HG03575 (cell line): ENCODE measurements around the gene GABRP.
A peak's percentile ranks its signal among the peaks of the same experiment; 100 is the strongest.
"Not testable (repeated sequence)": the region's sequence is repeated elsewhere in the genome, so short reads cannot be mapped to it uniquely, and the experiment has no call there.

Experiments used
- ATAC-seq: cut with Tn5 transposase; IDR thresholded peaks from one replicate; pipeline ENCODE4 v1.9.1; 2021; ENCODE audit not compliant: unreplicated experiment, insufficient number of reproducible peaks, low FRiP score; ENCODE audit errors: extremely low read depth

GABRP gene

DNA sequence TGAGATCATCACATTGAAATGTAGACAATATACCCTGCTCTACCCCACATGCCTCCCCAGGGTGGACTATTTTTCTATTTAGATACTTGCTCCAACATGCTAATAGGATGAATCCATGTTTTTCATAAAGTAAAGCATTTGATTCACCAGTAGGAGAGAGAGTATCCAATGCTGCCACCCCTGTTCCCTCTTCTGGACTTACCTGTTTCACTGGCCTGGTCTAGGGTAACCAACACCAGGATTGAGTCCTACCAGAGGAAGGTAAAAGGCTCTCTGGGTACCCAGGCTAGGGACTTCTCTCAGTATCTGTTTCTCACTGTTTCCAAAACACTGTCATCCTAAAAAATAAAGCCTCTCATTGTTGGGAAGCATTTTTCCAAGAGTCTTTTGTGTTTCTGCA is 30.2 kb upstream of the GABRP start:
- ATAC-seq, result no peak

DNA sequence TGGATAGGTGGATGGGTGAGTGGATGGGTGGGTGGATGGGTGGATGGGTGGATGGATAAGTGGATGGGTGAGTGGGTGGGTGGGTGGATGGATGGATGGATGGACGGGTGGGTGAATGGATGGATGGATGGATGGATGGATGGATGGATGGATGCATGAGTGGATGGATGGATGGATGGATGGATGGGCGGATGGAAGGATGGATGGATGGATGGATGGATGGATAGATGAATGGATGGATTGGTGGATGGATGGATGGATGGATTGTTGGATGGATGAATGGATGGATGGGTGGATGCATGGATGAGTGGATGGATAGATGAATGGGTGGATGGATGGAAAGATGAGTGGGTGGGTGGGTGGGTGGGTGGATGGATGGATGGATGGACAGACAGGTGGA is 29.0 kb upstream of the GABRP start:
- not testable (repeated sequence) for ATAC-seq

DNA sequence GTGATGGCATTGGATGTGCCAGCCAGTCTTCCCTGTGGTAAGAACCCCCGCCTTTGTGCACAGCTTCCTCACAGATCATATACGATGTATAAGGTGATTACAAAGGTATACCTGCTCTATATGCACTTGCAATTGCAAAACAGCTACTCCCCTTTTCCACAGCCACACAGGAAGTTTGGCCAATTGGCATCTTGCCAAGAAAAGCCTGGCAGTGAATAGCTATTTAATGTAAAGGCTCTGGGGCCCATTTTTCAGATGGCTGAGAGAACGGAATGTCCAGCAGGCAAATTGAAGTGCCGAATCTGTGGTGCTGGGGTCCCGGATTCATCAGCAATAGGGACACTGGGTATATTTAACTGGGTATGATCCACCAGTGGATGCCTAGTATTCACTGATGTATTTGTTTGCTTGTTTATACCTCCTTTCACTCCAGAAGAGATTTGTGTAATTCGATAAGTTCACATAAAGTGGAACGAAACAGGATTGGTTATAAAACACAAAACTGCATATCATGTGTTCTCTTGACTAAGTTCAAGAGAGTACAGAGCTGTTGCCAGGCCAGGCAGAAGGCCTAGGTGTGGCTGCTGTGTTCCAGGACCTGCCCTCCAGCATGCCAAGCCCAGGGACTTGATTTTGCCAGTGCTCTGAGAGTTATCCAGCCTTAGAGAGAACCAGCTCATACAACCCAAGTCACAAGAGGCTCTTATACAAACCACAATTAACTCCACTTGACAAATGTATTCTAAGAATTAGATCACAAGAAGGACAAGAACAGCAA is 27.7 kb upstream of the GABRP start:
- no peak for ATAC-seq

DNA sequence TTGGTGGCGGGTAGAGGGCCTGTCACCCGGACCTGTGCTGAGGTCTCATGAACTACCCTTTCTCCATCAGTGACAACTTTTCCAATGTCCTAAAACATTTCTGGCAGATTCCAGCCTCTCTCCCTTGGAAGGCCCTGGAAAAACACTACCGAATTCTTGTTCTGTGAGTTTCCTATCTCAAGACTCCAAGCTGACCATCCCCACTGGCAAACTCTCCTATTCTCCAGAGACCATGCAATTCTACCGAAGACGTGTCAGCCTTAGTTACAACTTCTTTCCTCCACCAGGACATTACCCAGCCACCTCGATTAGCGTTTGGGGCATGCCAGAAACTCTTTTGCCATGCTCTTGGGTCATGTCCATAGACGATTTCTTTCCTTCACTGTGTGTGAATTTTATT is 26.8 kb upstream of the GABRP start:
- no peak for ATAC-seq

DNA sequence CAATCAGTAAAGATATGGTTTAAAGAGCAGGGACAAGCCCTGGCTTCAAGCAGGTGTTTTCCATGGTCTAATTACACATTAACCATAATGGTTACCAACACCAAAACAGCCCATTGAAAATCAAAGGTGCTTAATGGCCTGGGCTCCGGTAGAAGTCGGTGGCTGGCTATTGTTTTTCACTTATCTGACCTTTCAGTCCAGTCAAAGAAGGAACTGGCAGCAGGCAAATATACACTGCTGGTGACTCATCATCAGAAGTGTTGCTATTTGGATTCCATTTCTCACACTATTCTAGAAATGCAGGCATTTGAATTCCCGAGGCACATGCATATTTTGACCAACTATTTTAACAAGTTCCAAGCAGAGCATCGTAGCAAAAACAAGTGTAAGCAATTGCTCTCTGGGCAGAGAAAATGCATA is 26.3 kb upstream of the GABRP start:
- peak; percentile 90 for ATAC-seq

DNA sequence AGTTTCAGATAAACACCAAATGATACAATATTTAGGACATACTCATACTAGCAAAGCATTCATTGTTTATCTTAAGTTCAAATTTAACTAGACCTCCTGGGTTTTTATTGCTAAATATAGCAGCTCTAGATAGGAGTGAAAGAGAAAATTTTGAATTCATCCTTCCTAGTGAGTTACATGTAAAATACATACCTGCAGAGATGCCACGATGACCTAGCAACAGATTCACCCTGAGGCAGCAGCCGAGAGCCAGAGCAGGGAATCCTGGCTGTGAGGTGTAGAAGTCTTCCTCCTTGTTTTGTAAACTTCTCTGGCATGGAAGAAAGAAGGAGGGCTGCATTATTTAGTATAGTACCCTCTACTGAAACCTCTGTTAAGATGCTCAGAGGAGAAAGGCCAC is 25.9 kb upstream of the GABRP start:
- ATAC-seq, result no peak

DNA sequence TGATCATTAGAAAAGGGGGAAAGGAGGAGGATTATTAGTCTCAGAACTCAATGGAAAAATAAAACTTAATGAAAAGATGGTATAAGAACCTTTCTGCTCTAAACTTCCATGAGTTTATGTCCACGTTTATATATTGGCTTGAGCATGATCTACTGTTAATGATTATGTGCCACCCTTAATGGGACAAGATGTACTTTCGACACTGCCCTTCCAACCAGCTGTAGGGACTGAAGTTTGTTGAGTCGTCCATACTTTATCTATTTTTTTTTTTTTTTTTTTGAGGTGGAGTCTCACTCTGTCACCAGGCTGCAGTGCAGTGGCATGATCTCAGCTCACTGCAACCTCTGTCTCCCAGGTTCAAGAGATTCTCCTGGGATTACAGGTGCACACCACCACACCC is 25.0 kb upstream of the GABRP start:
- ATAC-seq, result no peak

DNA sequence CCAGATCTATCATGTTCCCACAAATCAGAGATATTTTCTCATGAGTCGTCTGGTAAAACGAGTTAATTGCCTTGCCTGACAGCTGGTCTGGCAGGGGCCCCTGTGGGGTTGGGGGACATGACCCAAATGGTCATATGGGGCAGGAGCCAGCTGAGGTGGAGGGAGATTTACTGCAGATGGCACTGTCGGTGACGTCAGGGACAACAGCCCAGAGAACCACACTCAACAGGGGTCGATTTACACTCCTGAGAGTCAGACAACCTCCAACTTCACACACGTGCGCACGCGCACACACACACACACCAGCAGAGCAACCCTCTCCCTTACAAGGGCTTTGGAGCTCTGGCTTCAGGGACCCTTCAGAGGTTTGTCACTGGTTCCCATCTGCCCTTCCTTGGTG is 23.4 kb upstream of the GABRP start:
- ATAC-seq, result no peak

DNA sequence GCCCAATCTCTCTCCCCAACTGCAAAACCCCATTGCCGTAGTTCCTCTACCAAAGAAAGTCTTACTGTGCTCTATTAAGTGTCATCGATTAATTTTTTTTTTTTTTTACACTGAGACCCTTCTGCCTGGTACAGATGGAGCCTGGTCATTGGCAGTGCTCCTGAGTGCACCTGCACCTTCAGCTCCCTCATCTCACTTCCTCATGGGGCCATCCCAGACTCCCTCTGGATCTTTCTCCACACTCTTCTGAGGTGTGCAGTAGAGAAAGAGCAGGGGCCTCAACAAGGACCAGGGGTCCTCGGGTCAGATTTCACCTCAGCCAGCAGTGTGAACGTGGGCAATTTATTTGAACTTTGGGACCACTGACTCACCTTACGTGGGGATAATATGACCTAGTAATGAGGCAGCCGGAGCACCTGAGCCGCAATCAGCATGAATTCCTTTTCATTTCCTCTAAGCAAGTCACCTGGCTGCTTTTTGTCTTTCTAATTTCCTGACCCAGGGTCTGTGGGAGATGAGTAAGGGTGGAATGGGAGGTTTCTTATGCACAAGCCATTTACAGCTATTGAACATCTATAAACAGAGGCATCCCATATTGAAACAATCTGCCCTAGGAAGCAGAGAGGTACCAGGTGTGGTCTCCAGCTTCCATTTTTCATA is 22.3 kb upstream of the GABRP start:
- no peak for ATAC-seq

DNA sequence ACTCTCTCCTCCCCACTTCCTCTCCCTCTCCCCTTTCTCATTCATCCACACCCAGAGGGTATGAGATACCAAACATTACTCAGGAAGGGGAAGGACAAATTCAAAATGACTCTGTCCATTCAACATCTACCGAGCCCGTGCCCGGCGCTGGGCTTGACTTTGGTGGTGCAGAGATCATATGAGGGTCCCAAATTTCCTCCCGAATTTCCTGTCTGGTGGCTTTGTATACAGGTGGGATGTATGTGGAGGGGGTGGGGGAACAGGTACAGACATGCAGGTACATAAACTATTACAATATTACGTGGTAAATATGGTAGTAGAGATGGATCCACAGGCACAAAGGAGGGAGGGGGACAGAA is 21.8 kb upstream of the GABRP start:
- no peak for ATAC-seq

DNA sequence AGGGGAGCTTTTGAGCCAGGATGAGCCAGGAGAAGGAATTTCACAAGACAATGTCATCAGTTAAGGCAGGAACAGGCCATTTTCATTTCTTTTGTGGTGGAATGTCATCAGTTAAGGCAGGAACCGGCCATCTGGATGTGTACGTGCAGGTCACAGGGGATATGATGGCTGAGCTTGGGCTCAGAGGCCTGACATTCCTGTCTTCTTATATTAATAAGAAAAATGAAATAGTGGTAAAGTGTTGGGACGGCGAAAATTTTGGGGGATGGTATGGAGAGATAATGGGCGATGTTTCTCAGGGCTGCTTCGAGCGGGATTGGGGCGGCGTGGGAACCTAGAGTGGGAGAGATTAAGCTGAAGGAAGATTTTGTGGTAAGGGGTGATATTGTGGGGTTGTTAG is 21.2 kb upstream of the GABRP start:
- not testable (repeated sequence) for ATAC-seq

DNA sequence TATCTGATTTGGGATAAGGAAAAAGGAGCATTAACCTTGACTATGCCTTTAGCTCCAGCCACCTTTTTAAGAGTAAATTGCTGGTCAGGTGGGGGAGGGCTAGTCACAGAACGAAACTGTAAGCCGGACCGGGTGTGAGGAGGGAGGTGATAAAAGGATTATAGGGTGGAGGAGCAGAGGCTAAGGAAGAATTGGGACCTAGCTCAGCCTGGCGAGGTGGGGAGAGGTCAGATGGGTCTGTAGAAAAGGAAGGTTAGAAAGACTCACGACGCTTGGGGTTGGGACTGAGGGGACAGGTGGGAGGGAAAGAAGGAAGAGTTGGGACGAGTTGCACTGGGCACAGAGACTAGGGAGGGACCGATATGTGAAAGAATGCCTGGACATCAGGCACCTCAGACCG is 17.7 kb upstream of the GABRP start:
- not testable (repeated sequence) for ATAC-seq

DNA sequence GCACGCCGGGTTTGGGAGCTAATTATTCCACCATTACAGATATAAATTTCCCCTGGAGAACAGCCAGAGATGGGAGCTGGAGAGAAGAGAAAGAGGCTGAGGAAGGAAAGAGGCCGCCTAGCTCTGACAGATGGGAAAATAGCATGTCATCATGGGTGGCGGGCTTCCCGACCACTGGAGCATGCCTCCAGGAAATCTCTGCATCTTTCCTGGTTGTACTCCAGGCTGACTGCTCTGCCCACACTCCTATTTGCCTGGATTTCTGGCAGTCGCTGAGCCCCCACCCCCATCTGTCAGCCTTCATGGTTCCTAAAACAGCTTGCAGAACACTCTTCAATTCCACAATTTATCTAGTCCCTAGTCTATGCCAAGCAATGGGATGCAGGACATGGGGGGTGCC is 14.3 kb upstream of the GABRP start:
- no peak for ATAC-seq

DNA sequence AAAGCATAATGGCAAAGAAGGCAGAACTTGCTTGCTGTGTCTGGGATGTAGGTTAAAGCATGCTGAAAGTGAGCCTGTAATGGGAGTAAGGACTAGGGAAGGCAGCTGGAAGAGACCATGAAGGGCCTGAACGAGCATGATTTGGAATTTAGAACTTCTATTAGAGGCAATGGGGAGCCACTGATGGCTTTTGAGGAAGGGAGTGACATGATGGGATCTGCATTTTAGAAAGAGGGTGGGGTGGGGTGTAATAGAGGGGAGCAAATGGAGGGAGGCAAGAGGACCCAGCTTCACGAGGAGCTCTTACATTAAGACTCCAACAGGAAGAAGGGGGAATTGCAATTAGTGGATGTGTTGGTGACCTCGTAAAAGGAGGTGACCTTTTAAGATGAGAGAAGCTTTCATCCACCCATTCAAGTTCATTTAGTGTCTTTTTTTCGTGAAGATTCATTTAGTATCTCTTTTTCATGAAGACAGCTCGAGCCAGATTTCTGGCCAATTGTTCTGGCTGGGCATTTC is 13.6 kb upstream of the GABRP start:
- ATAC-seq, result no peak

DNA sequence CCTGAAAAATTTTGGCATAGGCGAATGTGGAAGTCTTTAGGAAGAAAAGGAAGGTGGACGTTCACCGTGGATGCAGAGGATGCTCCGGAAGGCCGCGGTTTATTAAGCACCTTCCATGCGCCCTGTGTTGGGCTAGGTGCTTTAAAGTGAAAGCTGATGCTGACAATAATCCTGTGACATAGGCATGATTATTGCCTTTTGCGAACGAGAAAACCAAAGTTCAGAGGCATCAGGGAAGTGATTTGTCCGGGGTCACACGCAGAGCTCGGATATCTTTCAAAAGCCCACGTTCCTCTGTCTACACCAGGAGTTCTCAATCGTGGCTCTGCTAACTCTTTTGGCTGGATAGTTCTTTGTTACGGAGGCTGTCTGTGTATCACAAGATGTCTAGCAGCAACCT is 12.0 kb upstream of the GABRP start:
- ATAC-seq, result no peak

DNA sequence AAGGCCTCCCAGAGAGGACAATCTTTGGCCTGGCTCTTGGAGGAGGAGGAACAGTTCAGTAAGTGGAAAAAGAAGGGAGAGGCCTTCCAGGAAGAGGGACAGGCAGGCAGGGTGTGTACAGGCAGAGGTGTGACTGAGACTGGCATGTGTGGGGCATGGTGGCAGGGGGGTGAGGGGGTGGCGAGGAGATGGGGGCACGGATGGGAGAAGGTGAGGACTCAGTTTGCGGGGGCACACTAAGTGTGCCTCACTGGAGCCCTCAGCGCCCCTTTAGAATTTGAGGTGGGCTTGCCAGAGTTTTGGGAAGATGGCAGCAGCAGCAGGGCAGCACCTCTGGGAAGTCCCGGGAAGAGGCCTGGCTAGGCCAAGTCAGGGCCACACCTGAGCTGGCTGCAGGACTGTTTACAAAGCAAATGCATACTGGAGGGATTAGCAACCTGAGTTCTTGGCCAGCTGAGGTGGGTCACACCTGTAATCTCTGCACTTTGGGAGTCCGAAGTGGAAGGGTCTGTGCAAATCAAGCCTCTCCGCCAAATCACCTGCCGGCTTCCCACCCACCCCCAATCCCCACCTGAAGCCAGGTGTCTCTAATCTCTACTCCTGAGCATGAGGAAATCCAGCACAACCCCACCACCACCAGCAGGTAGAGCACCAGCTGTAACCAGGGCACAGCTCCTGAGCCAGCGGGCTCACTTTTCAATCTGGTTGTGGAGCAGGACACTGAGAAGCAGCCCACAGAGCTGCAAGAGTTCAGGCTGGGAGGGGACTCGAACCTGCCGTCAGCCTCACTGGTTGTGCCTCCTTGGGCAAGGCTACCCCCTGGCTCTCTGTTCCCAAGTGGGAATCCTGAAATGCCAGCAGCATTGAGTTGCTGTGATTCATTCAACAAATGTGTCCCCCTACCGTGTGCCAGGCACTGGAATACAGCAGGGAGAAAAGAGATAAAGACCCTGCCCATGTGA is 10.2 kb upstream of the GABRP start:
- ATAC-seq, result no peak

DNA sequence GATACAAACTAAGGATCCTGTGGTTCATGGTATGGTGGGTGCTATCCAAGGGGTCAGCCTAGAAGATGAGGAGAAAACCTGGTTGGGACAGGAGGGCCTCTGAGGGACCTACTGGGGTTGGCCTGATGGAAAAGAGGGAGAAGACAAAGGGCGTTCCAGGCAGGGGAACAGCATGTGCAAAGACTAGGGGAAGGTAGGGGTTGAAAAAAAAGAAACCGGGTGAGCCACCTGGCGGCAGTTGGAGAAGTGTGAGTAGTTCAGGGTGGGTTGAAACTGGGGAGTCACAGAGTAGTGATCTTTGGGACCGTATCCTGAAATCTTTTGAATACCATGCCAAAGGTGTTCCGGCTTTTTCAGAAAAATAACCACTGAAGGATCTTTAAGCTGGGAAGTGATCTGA is 8.7 kb upstream of the GABRP start:
- ATAC-seq, result no peak

DNA sequence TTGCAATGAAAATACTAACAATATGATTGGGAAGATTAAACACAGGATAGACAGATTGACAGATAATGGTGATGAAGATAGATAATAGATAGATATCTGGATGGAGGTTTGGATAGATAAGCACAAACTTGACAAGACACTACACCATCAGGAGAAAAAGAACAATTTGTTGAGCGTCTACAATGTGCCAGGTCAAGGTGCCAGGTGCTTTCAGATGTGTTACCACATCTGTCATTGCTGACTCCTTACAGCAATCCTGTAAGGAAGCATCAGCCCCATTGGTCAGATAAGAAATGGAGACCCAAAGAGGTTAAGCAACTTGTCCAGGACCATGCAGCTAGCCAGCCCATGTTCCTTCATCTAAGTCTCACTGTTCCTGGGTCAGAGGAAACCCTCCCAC is 1.6 kb upstream of the GABRP start:
- no peak for ATAC-seq

DNA sequence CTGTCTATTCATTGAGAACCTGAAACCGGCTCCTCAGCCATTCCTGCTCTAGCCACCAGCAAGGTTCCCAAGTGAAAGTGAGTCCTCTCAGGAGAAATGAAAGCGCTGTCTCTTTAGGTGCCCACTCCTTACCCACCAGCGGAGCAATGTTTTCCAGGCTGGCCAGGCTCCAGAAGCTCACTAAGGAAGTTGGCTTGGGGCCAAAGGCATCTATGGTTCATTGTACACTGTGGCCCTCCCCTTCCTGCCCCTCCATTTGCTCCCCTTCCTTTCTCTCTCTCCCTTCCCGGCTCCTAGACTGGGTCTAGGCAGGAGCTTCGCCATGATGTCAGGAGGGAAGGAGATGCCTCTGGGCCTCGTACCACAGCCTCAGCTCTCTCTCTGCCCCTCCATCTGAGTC is 1.1 kb upstream of the GABRP start:
- no peak for ATAC-seq

DNA sequence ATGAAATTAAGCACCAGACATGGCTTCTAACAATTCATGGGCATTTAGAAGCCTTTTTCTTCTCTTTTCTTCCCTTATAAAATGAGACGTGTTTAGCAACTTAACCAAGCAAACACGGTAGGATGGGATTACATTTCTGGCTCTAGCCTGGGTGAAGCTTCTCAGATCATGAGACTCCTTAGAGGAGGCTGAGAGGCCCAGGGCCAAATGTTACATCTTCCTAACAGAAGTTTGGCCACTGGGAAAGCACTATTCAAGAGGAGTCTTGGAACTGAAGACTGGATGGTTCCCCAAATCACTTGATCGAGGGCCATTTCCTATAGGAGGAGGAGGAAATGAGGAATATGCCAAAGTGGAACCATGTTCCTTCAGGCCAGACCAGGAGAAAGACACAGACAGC is 1.9 kb downstream of the GABRP start:
- no peak for ATAC-seq
